Mammary epithelial cell (primary cell): ENCODE data around the gene PSD2.

ENCODE experiments used
- CTCF ChIP-seq, 2 donors: IDR thresholded peaks in 1 of 2; conservative IDR thresholded peaks in 1 of 2; 2 replicates each; pipeline ENCODE4 v1.5.1; 2011 to 2012; ENCODE audit warnings: inconsistent platforms in 2 of 2, low read length in 2 of 2, mild to moderate bottlenecking in 2 of 2, control low read depth in 1 of 2, low read depth in 1 of 2; ENCODE audit not compliant: insufficient read depth in 1 of 2; ENCODE audit errors: extremely low read depth in 1 of 2
- EZH2 ChIP-seq: IDR thresholded peaks from 2 replicates; pipeline ENCODE4 v1.6.1; 2012; ENCODE audit warnings: low read length, inconsistent platforms, borderline replicate concordance

GRCh38 chr5:139862313-139862712 lies 66.7 kb downstream of the PSD2 start:
- TF ChIP-seq CTCF (conservative IDR thresholded peaks at IDR 0.05 in 1 of 2, IDR thresholded peaks at IDR 0.05 in 1 of 2; ENCODE audit: extremely low read depth in 1 of 2, insufficient read depth in 1 of 2, low read depth in 1 of 2, low read length in 2 of 2) (no peak), EZH2 (no peak)
